HepG2 (cell line): ENCODE measurements around the gene PDE8B. TPM values are rescaled to one million over a fixed set of nuclear protein-coding genes. Genes with fewer than 3 reads are reported as not detected.

Experiments
- ATAC-seq: fragments of 200-7000 bp; cut with Tn5 transposase; 3 replicates; pipeline ENCODE4 v1.9.1; 2020; ENCODE audit warnings: mild to moderate bottlenecking, moderate library complexity
- BruUV-seq: library from RNA; stranded (reverse); fragments of 400-500 nt; replicated peaks from 2 replicates; lab custom pipeline; 2021; lab: Mats Ljungman, UMichigan
- CTCF ChIA-PET: fragments of 300-600 bp; formaldehyde crosslinking; extraction: SDS; loops from one replicate; lab custom pipeline; 2021; ENCODE audit warnings: low total read pairs, inconsistent platforms, low intra/inter-chr PET ratio; lab: Yijun Ruan, JAX
- POLR2A ChIA-PET: fragments of 350-600 bp; sonication (Branson Sonifier 250); formaldehyde crosslinking; loops from one replicate; lab custom pipeline; 2020; ENCODE audit warnings: antibody characterized with exemption, inconsistent platforms; lab: Yijun Ruan, JAX
- DNase-seq: peaks from one replicate; pipeline ENCODE4 v3.0.0-alpha.2; 2015; ENCODE audit warnings: low spot score
- FAIRE-seq: peaks from 3 replicates; lab custom pipeline; 2011; peaks lifted over from hg19 to GRCh38; lab: Jason Lieb, UNC
- H2AFZ ChIP-seq: one replicate; pipeline ENCODE4 v1.6.1; 2011; ENCODE audit warnings: low read length, inconsistent platforms
- H3K27ac ChIP-seq: fragments of 300-600 bp; 3 replicates; pipeline ENCODE4 v1.8.0; 2011; ENCODE audit warnings: mixed run types, mild to moderate bottlenecking, mixed read lengths, low read length, inconsistent platforms; ENCODE audit not compliant: insufficient read depth; ENCODE audit errors: extremely low read length
- H3K27me3 ChIP-seq, 2 experiments: fragments of 200-600 bp in 1 of 2; 2 replicates in 1 of 2; 3 replicates in 1 of 2; pipeline versions ENCODE4 v1.6.0 to v1.8.0; 2011; ENCODE audit warnings: low read length in 2 of 2, mild to moderate bottlenecking in 2 of 2, moderate library complexity in 2 of 2, inconsistent platforms in 1 of 2; ENCODE audit not compliant: insufficient read depth in 2 of 2, control insufficient read depth in 1 of 2
- H3K36me3 ChIP-seq, 2 experiments: fragments of 200-600 bp in 1 of 2; replicated peaks in 1 of 2; 2 replicates in 1 of 2; 3 replicates in 1 of 2; pipeline versions ENCODE4 v1.5.1 to v1.8.0; 2011; ENCODE audit warnings: low read length in 2 of 2, inconsistent platforms in 1 of 2; ENCODE audit not compliant: insufficient read depth in 2 of 2, control insufficient read depth in 1 of 2
- H3K4me1 ChIP-seq: 2 replicates; pipeline ENCODE4 v1.5.1; 2012; ENCODE audit warnings: low read length, inconsistent platforms; ENCODE audit not compliant: insufficient read depth
- H3K4me2 ChIP-seq: 2 replicates; pipeline ENCODE4 v1.6.0; 2011; ENCODE audit warnings: low read depth, low read length, inconsistent platforms
- H3K4me3 ChIP-seq, 3 experiments: fragments of 200-600 bp in 1 of 3; sonication (generic), shearing (Covaris generic) in 1 of 3; replicated peaks in 1 of 3; 2 replicates each; pipeline ENCODE4 v1.5.1; 2011 to 2016; ENCODE audit warnings: low read length in 3 of 3, inconsistent platforms in 2 of 3, low read depth in 2 of 3, mild to moderate bottlenecking in 2 of 3, control low read depth in 1 of 3, mixed read lengths in 1 of 3; ENCODE audit not compliant: insufficient read depth in 1 of 3
- H3K79me2 ChIP-seq: one replicate; pipeline ENCODE4 v1.6.1; 2011; ENCODE audit warnings: low read length, inconsistent platforms; ENCODE audit not compliant: insufficient read depth
- H3K9ac ChIP-seq: 2 replicates; pipeline ENCODE4 v1.6.0; 2011; ENCODE audit warnings: mild to moderate bottlenecking, low read depth, low read length, inconsistent platforms; ENCODE audit not compliant: insufficient read depth
- H3K9me3 ChIP-seq: 2 replicates; pipeline ENCODE4 v1.5.1; 2012; ENCODE audit warnings: mild to moderate bottlenecking, low read length
- H4K20me1 ChIP-seq: 2 replicates; pipeline ENCODE4 v1.6.0; 2011; ENCODE audit warnings: inconsistent platforms, mild to moderate bottlenecking, low read length, moderate library complexity; ENCODE audit not compliant: insufficient read depth
- ATRX ChIP-seq: sonication (generic); formaldehyde crosslinking; IDR thresholded peaks from 2 replicates; pipeline ENCODE4 v1.4.0; 2020; ENCODE audit warnings: missing genetic modification reagents, borderline replicate concordance
- HOXD1 ChIP-seq: sonication (generic); formaldehyde crosslinking; IDR thresholded peaks from 2 replicates; pipeline ENCODE4 v1.5.0; 2020; ENCODE audit warnings: missing genetic modification reagents
- KLF13 ChIP-seq: sonication (generic); formaldehyde crosslinking; IDR thresholded peaks from 2 replicates; pipeline ENCODE4 v1.4.0; 2020; ENCODE audit warnings: mild to moderate bottlenecking, missing genetic modification reagents
- MAX ChIP-seq: IDR thresholded peaks from 2 replicates; pipeline ENCODE4 v1.6.1; 2012; ENCODE audit warnings: inconsistent platforms
- NFE2L2 ChIP-seq: fragments of 150-350 bp; IDR thresholded peaks from 2 replicates; pipeline ENCODE4 v1.6.1; 2014; ENCODE audit warnings: low read length
- PAWR ChIP-seq: sonication (generic); formaldehyde crosslinking; IDR thresholded peaks from 2 replicates; pipeline ENCODE4 v1.4.0; 2020; ENCODE audit warnings: missing genetic modification reagents, mild to moderate bottlenecking, borderline replicate concordance
- ZC3H13 ChIP-seq: sonication (generic); formaldehyde crosslinking; IDR thresholded peaks from 2 replicates; pipeline ENCODE4 v1.8.1; 2023; ENCODE audit warnings: mild to moderate bottlenecking, missing genetic modification reagents, moderate library complexity
- ZKSCAN8 ChIP-seq: IDR thresholded peaks from 2 replicates; pipeline ENCODE4 v1.6.1; 2016; ENCODE audit warnings: borderline replicate concordance, missing genetic modification reagents, missing compliant biosample characterization
- ZNF563 ChIP-seq: sonication (generic); formaldehyde crosslinking; IDR thresholded peaks from 2 replicates; pipeline ENCODE4 v1.8.0; 2022; ENCODE audit warnings: mild to moderate bottlenecking, moderate library complexity, missing genetic modification reagents
- ZNF780A ChIP-seq: sonication (generic); formaldehyde crosslinking; IDR thresholded peaks from 2 replicates; pipeline ENCODE4 v1.8.0; 2022; ENCODE audit warnings: mild to moderate bottlenecking, missing genetic modification reagents, moderate library complexity
- ZZZ3 ChIP-seq: sonication (generic); formaldehyde crosslinking; IDR thresholded peaks from 2 replicates; pipeline ENCODE4 v1.4.0; 2020; ENCODE audit warnings: missing genetic modification reagents, mild to moderate bottlenecking, borderline replicate concordance
- WGBS: methylation state at CpG from one replicate; pipeline ENCODE4 v1.1.6; 2017; ENCODE audit warnings: low lambda C conversion rate; 5-methylcytosine and 5-hydroxymethylcytosine counted together
- in situ Hi-C: cut with HindIII; loops from 2 replicates; pipeline ENCODE4 v1.10.0; 2017; ENCODE audit warnings: low pct_unique_long_range_greater_than_20kb; ENCODE audit not compliant: extremely low pct_ligation_motif_present
- intact Hi-C: fragments of 100-400 bp; cut with micrococcal nuclease; formaldehyde crosslinking; loops from one replicate; pipeline ENCODE4 v1.10.0; 2022; ENCODE audit not compliant: unreplicated experiment
- polyA plus RNA-seq, 8 experiments: library from polyadenylated mRNA; depleted of rRNA in 3 of 8; stranded (reverse) in 7 of 8; unstranded in 1 of 8; fragments of >200 nt; fragmentation: Illumina TruSeq in 4 of 8; extraction: Trizol in 4 of 8; gene quantifications; 2 replicates each; pipeline versions ENCODE4 v1.2.1 to v1.2.3, GENCODE V29; 2011 to 2016; ENCODE audit warnings: low read depth in 4 of 8, missing spikeins in 1 of 8, mixed read lengths in 1 of 8; ENCODE audit not compliant: insufficient read depth in 1 of 8
- total RNA-seq, 5 experiments: library from RNA; depleted of rRNA; stranded (reverse); fragments of >200 nt; fragmentation: Illumina TruSeq; extraction: Trizol; gene quantifications; 2 replicates each; pipeline ENCODE4 v1.2.3, GENCODE V29; 2016; ENCODE audit warnings: low read depth in 1 of 5
- TF ChIP-seq, protein P1 (sequence below): sonication (generic); formaldehyde crosslinking; conservative IDR thresholded peaks from 2 replicates; pipeline ENCODE4 v1.8.0; 2022; ENCODE audit warnings: low read depth, missing genetic modification reagents
- TF ChIP-seq, protein P2 (sequence below): sonication (generic); formaldehyde crosslinking; conservative IDR thresholded peaks from 2 replicates; pipeline ENCODE4 v1.4.0; 2020; ENCODE audit warnings: missing genetic modification reagents

PDE8B gene
- total and polyA plus RNA-seq, 2 of the 13 experiments (the other 11 are each of a cell fraction or from before 2014, with no cell fraction given) = 0.07 TPM; not detected in 1

- Histone ChIP-seq H4K20me1 (no peaks in the 10 kb centered on the region), H3K79me2 (no peaks in the 10 kb centered on the region), H3K4me1 (peaks cover 12% of the 10 kb centered on the region), H3K4me3 (no peak overlapping the region), H3K27ac (no peak overlapping the region), H2AFZ (no peak overlapping the region), H3K36me3 (no peaks in the 10 kb centered on the region), H3K27me3 (peaks cover 5 to 41% of the 10 kb centered on the region in 2 experiments; a peak in 4 of 5 replicates), H3K9me3 (no peaks in the 10 kb centered on the region), H3K4me2 (no peak overlapping the region), H3K9ac (no peak overlapping the region)
- ChIA-PET POLR2A (no interaction called here), CTCF (no interaction called here)
- ATAC-seq = no peak
- TF ChIP-seq, protein P1, sequence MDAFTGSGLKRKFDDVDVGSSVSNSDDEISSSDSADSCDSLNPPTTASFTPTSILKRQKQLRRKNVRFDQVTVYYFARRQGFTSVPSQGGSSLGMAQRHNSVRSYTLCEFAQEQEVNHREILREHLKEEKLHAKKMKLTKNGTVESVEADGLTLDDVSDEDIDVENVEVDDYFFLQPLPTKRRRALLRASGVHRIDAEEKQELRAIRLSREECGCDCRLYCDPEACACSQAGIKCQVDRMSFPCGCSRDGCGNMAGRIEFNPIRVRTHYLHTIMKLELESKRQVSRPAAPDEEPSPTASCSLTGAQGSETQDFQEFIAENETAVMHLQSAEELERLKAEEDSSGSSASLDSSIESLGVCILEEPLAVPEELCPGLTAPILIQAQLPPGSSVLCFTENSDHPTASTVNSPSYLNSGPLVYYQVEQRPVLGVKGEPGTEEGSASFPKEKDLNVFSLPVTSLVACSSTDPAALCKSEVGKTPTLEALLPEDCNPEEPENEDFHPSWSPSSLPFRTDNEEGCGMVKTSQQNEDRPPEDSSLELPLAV (CRISPR knock-in tag) = no peak
- TF ChIP-seq ZC3H13 (CRISPR knock-in tag) (no peak), PAWR (CRISPR knock-in tag) (no peak), ZNF780A (CRISPR knock-in tag) (no peak), ATRX (CRISPR knock-in tag) (no peak)
- no peak for DNase-seq
- WGBS = 16% methylated on average over 15 of the region's 15 CpGs
- in situ Hi-C loops (no loop called here), intact Hi-C loops (no loop called here)
- no peak for FAIRE-seq
- BruUV-seq = no TSS peak
These were observed 28.7 kb upstream of the PDE8B start for GRCh38 chr5:77181596-77182304.

DNA sequence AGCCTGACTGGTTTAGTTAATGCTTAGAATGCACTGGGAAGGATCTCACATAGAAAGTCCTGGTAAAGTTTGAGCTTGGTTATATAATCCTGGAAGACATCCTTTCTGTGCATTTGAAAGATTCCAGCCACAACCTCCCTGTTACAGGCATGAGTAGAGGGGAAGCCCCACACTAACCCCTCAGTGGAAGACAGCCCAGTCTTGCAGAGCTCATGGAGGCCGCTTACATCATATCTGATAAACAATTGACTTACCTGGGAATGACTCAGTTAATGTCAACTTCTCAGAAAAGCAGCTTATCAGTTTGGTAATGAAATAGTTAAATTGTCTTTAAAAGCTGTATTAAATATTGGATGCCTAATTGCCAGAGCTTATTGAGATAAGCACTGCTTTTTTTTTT, 28.1 kb upstream of the PDE8B start:
- Histone ChIP-seq H3K27ac (no peak overlapping the region), H3K4me3 (no peak overlapping the region), H4K20me1 (no peaks in the 10 kb centered on the region), H3K27me3 (peaks cover 5 to 40% of the 10 kb centered on the region in 2 experiments; a peak in 4 of 5 replicates), H3K79me2 (no peaks in the 10 kb centered on the region), H3K4me1 (peaks cover 19% of the 10 kb centered on the region), H3K36me3 (no peaks in the 10 kb centered on the region), H3K9me3 (no peaks in the 10 kb centered on the region), H2AFZ (no peak overlapping the region), H3K4me2 (no peak overlapping the region), H3K9ac (no peak overlapping the region)
- in situ Hi-C loops (no loop called here), intact Hi-C loops (no loop called here)
- 25% methylated on average over 1 of the region's 1 CpG for WGBS
- POLR2A ChIA-PET = no interaction called here
- no peak for ATAC-seq
- FAIRE-seq = no peak
- no TSS peak for BruUV-seq
- CTCF ChIA-PET = no interaction called here
- no peak for DNase-seq
- TF ChIP-seq ZNF563 (CRISPR knock-in tag) (no peak), HOXD1 (CRISPR knock-in tag) (no peak), NFE2L2 (no peak), KLF13 (CRISPR knock-in tag) (no peak), MAX (no peak), ZZZ3 (CRISPR knock-in tag) (no peak), ZKSCAN8 (CRISPR knock-in tag) (no peak)
- TF ChIP-seq, protein P2, sequence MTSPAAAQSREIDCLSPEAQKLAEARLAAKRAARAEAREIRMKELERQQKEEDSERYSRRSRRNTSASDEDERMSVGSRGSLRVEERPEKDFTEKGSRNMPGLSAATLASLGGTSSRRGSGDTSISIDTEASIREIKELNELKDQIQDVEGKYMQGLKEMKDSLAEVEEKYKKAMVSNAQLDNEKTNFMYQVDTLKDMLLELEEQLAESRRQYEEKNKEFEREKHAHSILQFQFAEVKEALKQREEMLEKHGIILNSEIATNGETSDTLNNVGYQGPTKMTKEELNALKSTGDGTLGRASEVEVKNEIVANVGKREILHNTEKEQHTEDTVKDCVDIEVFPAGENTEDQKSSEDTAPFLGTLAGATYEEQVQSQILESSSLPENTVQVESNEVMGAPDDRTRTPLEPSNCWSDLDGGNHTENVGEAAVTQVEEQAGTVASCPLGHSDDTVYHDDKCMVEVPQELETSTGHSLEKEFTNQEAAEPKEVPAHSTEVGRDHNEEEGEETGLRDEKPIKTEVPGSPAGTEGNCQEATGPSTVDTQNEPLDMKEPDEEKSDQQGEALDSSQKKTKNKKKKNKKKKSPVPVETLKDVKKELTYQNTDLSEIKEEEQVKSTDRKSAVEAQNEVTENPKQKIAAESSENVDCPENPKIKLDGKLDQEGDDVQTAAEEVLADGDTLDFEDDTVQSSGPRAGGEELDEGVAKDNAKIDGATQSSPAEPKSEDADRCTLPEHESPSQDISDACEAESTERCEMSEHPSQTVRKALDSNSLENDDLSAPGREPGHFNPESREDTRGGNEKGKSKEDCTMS (CRISPR knock-in tag) = no peak
